NCI-H524 (cell line): Measurements from ENCODE around the gene RIMBP2.

Experiments used
- DNase-seq, 2 experiments: peaks; one replicate each; lab custom pipeline; 2025; lab: John Stamatoyannopoulos, UW

RIMBP2 gene

DNA sequence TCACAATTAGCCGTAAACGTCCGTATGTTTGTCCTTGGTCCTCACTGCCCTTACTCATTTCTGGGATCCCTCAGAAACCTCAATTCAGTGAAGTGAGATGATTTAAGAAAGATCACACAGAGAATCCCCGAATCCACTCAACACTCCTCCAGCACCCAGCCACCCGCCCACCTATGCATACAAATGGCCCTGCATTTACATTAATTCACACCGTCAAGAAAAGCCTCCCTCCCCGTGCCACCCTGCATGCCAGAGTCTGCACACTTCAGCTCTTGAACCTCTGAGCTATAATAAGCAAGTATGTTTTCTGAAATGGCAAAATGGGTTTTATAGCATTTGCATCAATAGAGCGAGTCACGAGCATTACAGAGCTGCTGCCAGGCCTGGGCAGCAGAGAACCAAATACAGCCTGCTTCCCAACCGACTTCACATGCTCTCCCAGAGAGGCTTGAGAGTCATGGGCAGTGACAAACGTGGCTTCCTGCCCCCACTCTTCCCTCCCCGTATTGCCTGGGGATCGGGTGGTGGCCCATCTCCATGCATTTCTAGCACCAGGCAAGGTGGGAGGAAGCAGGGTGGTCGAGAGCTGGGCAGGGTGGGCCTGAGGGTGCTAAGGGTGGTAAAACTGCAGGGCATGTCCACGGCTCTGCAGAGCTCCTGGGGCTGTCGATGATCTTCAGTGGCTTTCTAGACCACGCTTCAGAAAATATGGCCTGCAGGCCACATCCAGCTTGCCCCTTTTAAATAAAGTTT lies 177.6 kb downstream of the RIMBP2 start:
- DNase-seq = no peak

GRCh38 chr12:130537655-130538054 lies 178.4 kb downstream of the RIMBP2 start:
- DNase-seq = no peak

- DNase-seq = no peak
Measured at GRCh38 chr12:130537051-130537450, 179.0 kb downstream of the RIMBP2 start.

GRCh38 chr12:130530429-130530828 lies 185.7 kb downstream of the RIMBP2 start:
- no peak for DNase-seq

DNA sequence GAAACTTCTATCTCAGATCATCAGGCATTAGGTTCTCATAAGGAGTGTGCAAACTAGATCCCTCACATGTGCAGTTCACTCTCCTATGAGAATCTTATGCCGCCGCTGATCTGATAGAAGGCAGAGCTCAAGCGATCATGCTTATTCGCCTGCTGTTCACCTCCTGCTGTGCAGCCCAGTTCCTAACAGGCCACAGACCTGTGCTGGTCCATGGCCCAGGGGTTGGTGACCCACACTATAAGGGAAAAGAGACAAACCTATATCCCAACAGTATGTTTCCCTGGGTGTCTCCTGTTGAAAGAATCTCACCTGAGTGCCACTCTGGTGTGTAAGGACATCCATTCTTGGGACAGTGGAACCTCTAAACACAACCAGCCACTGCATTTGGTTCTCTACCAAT lies 186.3 kb downstream of the RIMBP2 start:
- DNase-seq = no peak

GRCh38 chr12:130527239-130527638 lies 188.9 kb downstream of the RIMBP2 start:
- no peak for DNase-seq

DNA sequence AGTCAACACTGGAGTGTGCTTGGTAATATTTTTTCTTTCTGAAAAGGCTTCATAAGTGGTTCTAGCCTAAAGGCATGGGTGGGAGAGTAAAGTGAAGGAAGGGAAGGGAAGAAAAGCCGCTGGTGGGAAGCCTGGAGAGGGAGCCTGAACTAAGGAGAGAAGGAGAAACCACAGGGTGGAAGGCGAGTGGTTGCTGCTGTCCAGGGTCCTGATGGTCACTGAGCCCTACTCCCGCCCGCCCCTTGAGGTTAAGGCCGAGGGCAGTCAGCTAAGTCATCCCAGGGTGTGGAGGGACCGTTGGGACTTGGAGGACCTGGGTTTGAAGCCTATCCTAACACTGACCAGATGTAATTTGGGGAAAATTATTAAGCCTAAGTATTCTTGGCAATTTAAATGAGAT lies 189.3 kb downstream of the RIMBP2 start:
- DNase-seq = no peak

DNA sequence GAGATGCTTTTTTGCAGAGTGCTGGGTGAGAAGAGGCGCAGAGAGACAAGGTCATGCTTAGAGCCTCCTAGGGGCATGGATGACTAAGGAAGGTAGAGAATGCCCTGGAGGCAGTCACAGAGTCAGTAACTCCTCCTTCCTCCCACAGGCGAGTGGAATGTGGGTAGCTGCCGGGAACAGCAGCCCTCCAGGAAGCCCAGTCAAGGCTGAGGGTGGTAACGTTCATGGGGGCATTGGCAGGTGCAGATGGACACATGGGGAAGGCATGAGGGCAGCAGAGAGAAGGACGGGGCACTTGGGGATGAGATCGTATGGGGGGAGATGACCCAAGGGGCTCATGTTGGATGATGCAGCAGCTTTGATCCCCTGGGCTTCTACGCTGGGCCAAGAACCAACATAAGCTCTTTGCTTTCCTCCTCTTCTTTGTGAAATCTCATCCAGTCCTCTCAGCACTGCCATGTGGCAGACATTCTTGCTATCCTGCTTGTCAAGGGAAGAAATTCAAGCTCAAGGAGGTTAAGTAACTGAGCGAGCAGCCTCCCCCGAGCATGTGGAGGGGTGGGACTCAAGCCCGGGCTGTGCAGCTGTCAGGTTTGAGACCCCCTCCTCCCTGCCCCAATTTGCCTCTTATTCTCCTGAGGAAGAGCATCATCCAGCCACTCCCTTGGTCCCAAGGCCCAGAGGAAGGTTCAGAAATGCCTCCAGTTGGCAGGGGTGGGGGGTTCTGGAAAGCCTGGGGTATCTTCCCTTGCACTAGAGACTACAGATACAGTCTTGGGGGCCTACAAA lies 190.5 kb downstream of the RIMBP2 start:
- DNase-seq = no peak

- no peak for DNase-seq
Measured at GRCh38 chr12:130524759-130525158, 191.3 kb downstream of the RIMBP2 start.

DNA sequence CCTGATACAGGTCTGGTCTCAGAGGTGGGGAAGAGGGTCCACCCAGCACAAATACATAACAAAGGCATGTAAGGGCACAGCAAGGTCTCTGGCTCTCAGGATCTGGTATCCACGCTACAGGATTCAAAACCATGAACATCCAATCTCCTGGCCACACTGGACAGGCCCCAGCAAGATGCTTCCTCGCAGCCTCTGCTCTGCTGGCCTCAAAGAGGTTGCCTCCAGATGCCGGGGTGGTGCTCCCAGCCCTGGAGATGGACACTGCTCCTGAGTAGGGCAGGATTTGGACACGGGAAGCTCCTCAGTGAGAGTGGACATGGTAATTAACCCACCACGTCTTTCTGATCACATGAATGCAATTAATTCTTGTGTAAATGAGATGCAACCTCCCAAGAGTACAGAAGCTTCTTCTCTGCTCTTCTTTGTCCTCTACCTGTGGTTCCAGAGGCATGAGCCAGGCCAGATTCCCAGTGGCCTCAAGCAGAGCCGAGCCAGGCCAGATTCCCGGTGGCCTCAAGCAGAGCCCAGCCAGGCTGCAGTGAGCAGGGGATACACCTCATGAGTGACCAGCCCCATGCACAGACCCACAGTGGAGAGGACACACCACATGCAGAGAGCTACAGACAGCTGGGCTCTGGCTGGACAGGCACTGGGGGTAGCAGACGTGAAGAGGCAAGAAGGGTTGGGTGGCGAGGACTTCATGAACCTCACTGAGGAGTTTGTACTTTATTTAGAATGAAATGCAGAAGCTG lies 192.1 kb downstream of the RIMBP2 start:
- DNase-seq = no peak

DNA sequence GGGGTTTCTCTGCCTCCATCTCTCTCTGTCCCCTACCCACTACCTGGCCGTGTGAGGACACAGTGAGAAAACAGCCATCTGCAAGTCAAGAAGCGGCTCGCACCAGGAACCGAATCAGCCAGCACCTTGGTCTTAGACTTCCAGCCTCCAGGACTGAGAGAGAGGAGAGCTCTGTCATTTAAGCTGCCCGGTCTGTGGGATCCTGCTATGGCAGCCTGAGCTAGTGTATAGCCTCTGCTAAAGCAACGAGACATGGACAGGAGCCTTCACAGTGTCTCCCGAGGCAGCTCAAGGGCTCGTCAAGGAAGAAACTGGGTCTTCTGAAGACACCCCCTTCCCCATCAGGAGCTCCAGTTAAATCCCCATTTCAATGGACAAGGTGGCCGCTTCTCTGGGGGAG lies 192.9 kb downstream of the RIMBP2 start:
- DNase-seq = no peak

DNA sequence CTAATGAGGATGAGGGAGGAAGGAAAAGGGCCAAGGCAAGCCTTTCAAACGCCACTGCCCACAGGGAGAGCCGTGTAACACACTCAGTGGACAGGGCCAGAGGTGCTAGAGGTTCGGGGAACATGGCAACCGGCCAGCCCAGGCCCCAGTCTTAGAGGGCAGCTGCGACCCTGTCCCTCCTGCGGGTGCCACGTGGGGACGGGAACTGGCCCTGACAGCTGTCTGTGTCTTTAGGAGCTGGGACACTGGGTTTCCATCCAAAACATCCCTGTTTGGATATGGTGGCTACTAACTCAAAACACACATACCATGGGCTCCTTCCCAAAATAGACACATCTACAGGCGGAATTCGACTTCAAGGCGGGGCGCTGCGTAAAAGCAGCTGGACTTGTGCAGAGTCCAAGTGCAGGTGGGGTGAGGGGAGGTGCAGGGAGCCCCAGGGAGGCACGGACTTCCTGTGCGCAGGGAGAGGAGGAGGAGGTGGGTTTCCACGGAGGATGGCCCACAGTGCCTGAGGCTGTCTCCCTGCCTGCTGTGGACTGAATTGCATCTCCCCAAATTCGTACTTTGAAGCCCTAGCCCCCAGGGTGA lies 193.8 kb downstream of the RIMBP2 start:
- DNase-seq = no peak

- DNase-seq = no peak
Measured at GRCh38 chr12:130521375-130522124, 194.5 kb downstream of the RIMBP2 start.

- no peak for DNase-seq
Measured at GRCh38 chr12:130520784-130521183, 195.3 kb downstream of the RIMBP2 start.

GRCh38 chr12:130517588-130517987 lies 198.5 kb downstream of the RIMBP2 start:
- DNase-seq = no peak

GRCh38 chr12:130514149-130514551 lies 201.9 kb downstream of the RIMBP2 start:
- DNase-seq = no peak

DNA sequence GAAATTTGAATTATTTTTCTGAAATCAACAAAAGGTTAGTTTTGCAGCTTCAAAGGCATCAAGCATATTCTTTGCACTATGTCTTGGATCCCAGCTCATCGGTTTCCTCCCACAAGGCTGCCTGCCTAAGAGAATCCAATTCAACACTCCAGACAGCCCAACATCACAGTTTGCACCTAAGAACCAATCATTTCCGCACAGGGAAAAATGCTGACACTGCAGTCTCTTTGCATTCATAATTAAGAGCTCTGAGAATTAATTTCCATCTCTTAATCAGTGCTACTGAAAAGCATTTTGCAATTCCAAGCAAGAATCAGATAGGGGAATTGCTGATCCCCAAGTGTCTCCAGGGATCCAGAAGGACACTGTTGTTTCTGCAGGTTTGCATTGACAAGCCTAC lies 202.5 kb downstream of the RIMBP2 start:
- DNase-seq = no peak

GRCh38 chr12:130511285-130511684 lies 204.8 kb downstream of the RIMBP2 start:
- DNase-seq = no peak

- no peak for DNase-seq
Measured at GRCh38 chr12:130509454-130509853, 206.6 kb downstream of the RIMBP2 start.

DNA sequence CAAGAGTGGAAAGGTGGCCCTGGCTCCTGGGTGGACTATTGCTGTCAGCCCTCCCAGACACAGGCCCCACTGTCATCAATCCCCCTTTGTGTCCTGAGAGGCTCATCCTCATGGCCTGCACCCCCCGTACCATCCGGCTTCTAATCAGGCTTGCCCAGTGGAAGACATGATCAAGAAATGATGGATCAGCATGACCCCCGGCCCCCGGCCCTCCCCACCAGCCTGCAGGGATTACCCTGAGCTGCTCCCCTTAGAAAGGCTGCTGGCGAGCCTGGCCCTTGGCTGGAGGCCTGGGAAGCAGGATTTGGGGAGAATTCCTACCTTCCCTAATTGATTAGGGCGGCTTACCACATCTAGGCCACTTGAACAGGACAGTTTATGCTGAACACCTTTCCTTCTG lies 207.3 kb downstream of the RIMBP2 start:
- DNase-seq = no peak

DNA sequence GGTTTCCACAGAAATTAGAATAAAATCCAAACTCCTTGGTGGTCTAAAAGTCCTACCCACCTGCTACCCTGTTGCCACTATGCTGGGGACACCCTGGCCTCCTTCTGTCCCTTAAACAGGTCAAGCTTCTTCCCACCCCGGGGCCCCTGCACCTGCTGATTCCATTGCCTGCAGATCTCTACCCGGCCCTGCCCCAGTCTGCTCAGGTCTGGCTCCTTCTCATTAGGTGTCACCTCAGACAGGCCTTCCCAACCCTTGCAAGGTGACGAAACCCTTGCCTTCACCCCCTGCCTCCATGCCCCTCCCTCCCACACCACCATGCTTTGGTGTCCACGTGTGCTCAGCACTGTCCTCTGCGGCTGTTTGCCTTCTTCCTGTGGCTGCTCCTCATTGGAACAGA lies 207.8 kb downstream of the RIMBP2 start:
- DNase-seq = no peak

DNA sequence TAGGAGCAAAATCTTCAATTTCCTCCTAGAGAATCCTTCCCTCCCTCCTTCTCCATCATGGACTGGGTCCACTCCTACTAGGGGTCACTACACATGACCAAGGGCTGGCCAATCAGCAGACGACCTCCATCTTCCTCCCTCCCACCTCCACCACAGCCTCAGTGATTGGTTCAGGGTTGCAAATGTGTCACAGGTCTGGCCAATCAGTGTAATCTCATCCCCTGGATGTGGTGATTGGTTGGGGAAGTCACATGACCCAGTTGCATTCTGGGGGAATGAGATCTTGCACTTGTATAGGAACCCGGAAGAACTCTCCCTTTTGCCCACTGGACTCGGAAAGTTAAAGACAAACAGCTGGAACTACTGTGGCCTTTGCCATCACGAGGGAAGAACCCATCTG lies 209.3 kb downstream of the RIMBP2 start:
- DNase-seq = no peak
